K562 (cell line): ENCODE measurements around the gene LOC128125822.

Source experiments
- ATAC-seq: fragments of 200-7000 bp; cut with Tn5 transposase; 3 replicates; pipeline ENCODE4 v1.9.1; 2020; ENCODE audit warnings: moderate library complexity
- BruUV-seq: library from RNA; stranded (reverse); fragments of 400-500 nt; replicated peaks from 2 replicates; lab custom pipeline; 2021; lab: Mats Ljungman, UMichigan
- CTCF ChIA-PET: fragments of 300-600 bp; formaldehyde crosslinking; extraction: SDS; loops from one replicate; lab custom pipeline; 2021; ENCODE audit warnings: low intra/inter-chr PET ratio; lab: Yijun Ruan, JAX
- POLR2A ChIA-PET: fragments of 300-600, 350-650 bp; sonication (Branson Sonifier 250); formaldehyde crosslinking; extraction: SDS; loops from one replicate; lab custom pipeline; 2021; ENCODE audit warnings: antibody characterized with exemption, inconsistent platforms; lab: Yijun Ruan, JAX
- DNase-seq, 4 experiments: peaks; one replicate each; pipeline versions ENCODE4 v3.0.0 to v3.0.0-alpha.2; 2011 to 2018; ENCODE audit warnings: low spot score in 3 of 4, mixed read lengths in 3 of 4; ENCODE audit errors: extremely low read depth in 1 of 4
- FAIRE-seq: peaks from 2 replicates; lab custom pipeline; 2011; peaks lifted over from hg19 to GRCh38; lab: Jason Lieb, UNC
- H2AFZ ChIP-seq: 2 replicates; pipeline ENCODE4 v1.6.0; 2011; ENCODE audit warnings: low read depth, low read length, control low read depth, inconsistent platforms
- H3K27ac ChIP-seq: fragments of 200-600 bp; 3 replicates; pipeline ENCODE4 v1.8.0; 2011; ENCODE audit warnings: low read depth, mild to moderate bottlenecking, control low read depth, inconsistent platforms, low read length, moderate library complexity, mixed read lengths; ENCODE audit errors: extremely low read depth
- H3K27me3 ChIP-seq, 2 experiments: fragments of 300-600 bp in 1 of 2; 2 replicates in 1 of 2; 3 replicates in 1 of 2; pipeline versions ENCODE4 v1.6.0 to v1.8.0; 2011; ENCODE audit warnings: inconsistent platforms in 2 of 2, low read length in 2 of 2, mild to moderate bottlenecking in 1 of 2, mixed read lengths in 1 of 2, moderate library complexity in 1 of 2; ENCODE audit not compliant: control insufficient read depth in 2 of 2, insufficient read depth in 2 of 2
- H3K36me3 ChIP-seq: fragments of 300-600 bp; 3 replicates; pipeline ENCODE4 v1.8.0; 2011; ENCODE audit warnings: mild to moderate bottlenecking, low read length, inconsistent platforms; ENCODE audit not compliant: control insufficient read depth, insufficient read depth
- H3K4me1 ChIP-seq, 2 experiments: fragments of 200-600 bp in 1 of 2; replicated peaks in 1 of 2; 2 replicates in 1 of 2; 3 replicates in 1 of 2; pipeline versions ENCODE4 v1.5.1 to v1.8.0; 2011; ENCODE audit warnings: inconsistent platforms in 2 of 2, low read length in 2 of 2, mild to moderate bottlenecking in 1 of 2, mixed read lengths in 1 of 2, moderate library complexity in 1 of 2; ENCODE audit not compliant: control insufficient read depth in 2 of 2, insufficient read depth in 2 of 2
- H3K4me2 ChIP-seq: 2 replicates; pipeline ENCODE4 v1.6.1; 2011; ENCODE audit warnings: low read length, control low read depth, inconsistent platforms, mixed read lengths; ENCODE audit not compliant: insufficient read depth
- H3K4me3 ChIP-seq: fragments of 200-600 bp; sonication (generic), shearing (Covaris generic); 2 replicates; pipeline ENCODE4 v1.5.1; 2016; ENCODE audit warnings: control low read depth, inconsistent platforms
- H3K79me2 ChIP-seq: fragments of 200-600 bp; 3 replicates; pipeline ENCODE4 v1.8.0; 2011; ENCODE audit warnings: low read length, inconsistent platforms; ENCODE audit not compliant: control insufficient read depth, insufficient read depth
- H3K9ac ChIP-seq, 2 experiments: 2 replicates each; pipeline versions ENCODE4 v1.6.0 to v1.6.1; 2011; ENCODE audit warnings: low read depth in 2 of 2, low read length in 2 of 2, control low read depth in 1 of 2, inconsistent platforms in 1 of 2, mild to moderate bottlenecking in 1 of 2, mixed read lengths in 1 of 2; ENCODE audit not compliant: insufficient read depth in 1 of 2
- H3K9me1 ChIP-seq: one replicate; pipeline ENCODE4 v1.6.0; 2011; ENCODE audit warnings: inconsistent platforms, mild to moderate bottlenecking, low read length, moderate library complexity; ENCODE audit not compliant: control insufficient read depth, insufficient read depth
- H3K9me3 ChIP-seq: replicated peaks from 2 replicates; pipeline ENCODE4 v1.5.1; 2011; ENCODE audit warnings: low read depth, low read length, inconsistent platforms; ENCODE audit not compliant: control insufficient read depth, insufficient read depth
- H4K20me1 ChIP-seq: replicated peaks from 2 replicates; pipeline ENCODE4 v1.6.1; 2011; ENCODE audit warnings: low read length, inconsistent platforms, mixed read lengths; ENCODE audit not compliant: control insufficient read depth, insufficient read depth
- CEBPB ChIP-seq: fragments of 450-650 bp; IDR thresholded peaks from 2 replicates; pipeline ENCODE4 v1.6.1; 2016; ENCODE audit warnings: missing genetic modification characterization, missing compliant biosample characterization
- ETS2 ChIP-seq: IDR thresholded peaks from 2 replicates; pipeline ENCODE4 v1.6.1; 2016; ENCODE audit warnings: borderline replicate concordance, missing genetic modification characterization, mild to moderate bottlenecking, moderate library complexity, missing compliant biosample characterization; ENCODE audit not compliant: poor library complexity, severe bottlenecking
- FOXA3 ChIP-seq, 2 experiments: fragments of 450-650 bp in 1 of 2; sonication (generic) in 1 of 2; formaldehyde crosslinking; IDR thresholded peaks in 1 of 2; conservative IDR thresholded peaks in 1 of 2; 2 replicates each; pipeline versions ENCODE4 v1.4.0 to v1.8.0; 2020 to 2022; ENCODE audit warnings: mild to moderate bottlenecking in 2 of 2, missing genetic modification reagents in 1 of 2
- GATA2 ChIP-seq: sonication (generic); formaldehyde crosslinking; IDR thresholded peaks from 2 replicates; pipeline ENCODE4 v1.4.0; 2020; ENCODE audit warnings: mild to moderate bottlenecking, missing genetic modification reagents
- HNRNPLL ChIP-seq: fragments of 200-400 bp; formaldehyde crosslinking; IDR thresholded peaks from 2 replicates; pipeline ENCODE4 v1.6.1; 2017; ENCODE audit warnings: low read length, low read depth, mild to moderate bottlenecking; ENCODE audit not compliant: poor library complexity, severe bottlenecking
- JUN ChIP-seq, 2 experiments: sonication (generic) in 1 of 2; formaldehyde crosslinking in 1 of 2; IDR thresholded peaks; 2 replicates each; pipeline versions ENCODE4 v1.6.1 to v1.8.0; 2012 to 2022; ENCODE audit warnings: borderline replicate concordance in 2 of 2, mild to moderate bottlenecking in 2 of 2, improper control_type of control experiment in 1 of 2, low read depth in 1 of 2, low read length in 1 of 2, missing genetic modification reagents in 1 of 2
- PRPF4 ChIP-seq: fragments of 200-400 bp; formaldehyde crosslinking; IDR thresholded peaks from one replicate; pipeline ENCODE4 v1.6.1; 2017; ENCODE audit warnings: low read length, low read depth, mild to moderate bottlenecking; ENCODE audit not compliant: insufficient read depth, poor library complexity, severe bottlenecking
- PYGO2 ChIP-seq: fragments of 450-650 bp; IDR thresholded peaks from 2 replicates; pipeline ENCODE4 v1.6.1; 2016; ENCODE audit warnings: mild to moderate bottlenecking, missing genetic modification characterization, moderate library complexity, missing compliant biosample characterization
- RBFOX2 ChIP-seq: fragments of 200-400 bp; formaldehyde crosslinking; IDR thresholded peaks from 2 replicates; pipeline ENCODE4 v1.6.1; 2017; ENCODE audit warnings: low read depth, mild to moderate bottlenecking, low read length, moderate library complexity
- SRSF3 ChIP-seq: fragments of 200-400 bp; formaldehyde crosslinking; IDR thresholded peaks from 2 replicates; pipeline ENCODE4 v1.6.1; 2016; ENCODE audit warnings: mild to moderate bottlenecking, low read length, moderate library complexity; ENCODE audit not compliant: insufficient read depth
- TGIF2 ChIP-seq: sonication (generic); formaldehyde crosslinking; IDR thresholded peaks from 2 replicates; pipeline ENCODE4 v1.8.1; 2022; ENCODE audit warnings: mild to moderate bottlenecking, missing genetic modification reagents, moderate library complexity
- XRCC4 ChIP-seq: IDR thresholded peaks from one replicate; pipeline ENCODE4 v1.6.1; 2011; ENCODE audit not compliant: insufficient read depth, insufficient read length; ENCODE audit errors: extremely low read depth
- ZBTB7A ChIP-seq: IDR thresholded peaks from 2 replicates; pipeline ENCODE4 v1.6.1; 2011; ENCODE audit warnings: low read depth, mild to moderate bottlenecking, low read length, moderate library complexity, borderline replicate concordance; ENCODE audit not compliant: control insufficient read depth
- ZFX ChIP-seq: sonication (generic); formaldehyde crosslinking; IDR thresholded peaks from 2 replicates; pipeline ENCODE4 v1.8.0; 2022; ENCODE audit warnings: mild to moderate bottlenecking, missing genetic modification reagents, moderate library complexity
- ZNF830 ChIP-seq: fragments of 250-450 bp; sonication (Bioruptor Pico); IDR thresholded peaks from 2 replicates; pipeline ENCODE4 v1.5.0; 2021; ENCODE audit warnings: mild to moderate bottlenecking
- WGBS: fragments of 100-300 bp; shearing (Covaris generic); methylation state at CpG from one replicate; pipeline ENCODE4 v1.1.6; 2016; ENCODE audit warnings: low coverage, mixed read lengths; ENCODE audit not compliant: insufficient coverage; ENCODE audit errors: missing lambda C conversion rate; 5-methylcytosine and 5-hydroxymethylcytosine counted together
- in situ Hi-C: fragments of 300-500 bp; cut with MboI; formaldehyde crosslinking; loops from 4 replicates; pipeline ENCODE4 v1.15.0; 2018; ENCODE audit warnings: inconsistent platforms, mixed read lengths
- intact Hi-C: fragments of 100-400 bp; cut with micrococcal nuclease; formaldehyde crosslinking; loops from 2 replicates; pipeline ENCODE4 v1.14.2; 2022
- TF ChIP-seq, protein P1 (sequence below): sonication (generic); formaldehyde crosslinking; IDR thresholded peaks from 2 replicates; pipeline ENCODE4 v1.8.0; 2022; ENCODE audit warnings: missing genetic modification reagents, mild to moderate bottlenecking, borderline replicate concordance
- TF ChIP-seq, protein P2 (sequence below): fragments of 250-450 bp; sonication (Bioruptor Pico); IDR thresholded peaks from 2 replicates; pipeline ENCODE4 v1.4.0; 2020; ENCODE audit warnings: mild to moderate bottlenecking, moderate library complexity

The LOC128125822 gene

GRCh38 chr6:63572747-63573075, 431 bp downstream of the LOC128125822 start:
- no peaks in the 10 kb centered on the region for H3K27me3 ChIP-seq
- peaks cover 9% of the 10 kb centered on the region; the same call in 1 of the 2 replicates for H4K20me1 ChIP-seq
- FAIRE-seq = no peak
- BruUV-seq = no TSS peak
- peak; percentile 20 for ATAC-seq
- peak overlapping the region; percentile 89 to 97 for H3K9ac ChIP-seq
- peak overlapping the region; percentile 94 for H3K4me3 ChIP-seq
- peak overlapping the region; percentile 95; the same call in 1 of the 2 replicates for H3K4me2 ChIP-seq
- intact Hi-C loops (loop anchor here (2.0 to 10.0 kb wide), 2 partner anchors 64 to 128 kb away; no protein-coding TSS in a partner anchor), in situ Hi-C loops (no loop called here)
- CTCF ChIA-PET = no interaction called here
- WGBS = 0% methylated on average over 25 of the region's 42 CpGs
- no peaks in the 10 kb centered on the region for H3K9me3 ChIP-seq
- peak overlapping the region; percentile 76 for H2AFZ ChIP-seq
- H3K9me1 ChIP-seq = no peaks in the 10 kb centered on the region
- DNase-seq = peak in 3 of 4 experiments; percentile 36 to 65 (median 58)
- POLR2A ChIA-PET = interaction anchor here (1.3 to 1.9 kb wide), 2 partner anchors 8 to 11 kb away, joined by 5 to 8 read pairs; no protein-coding TSS in a partner anchor
- H3K4me1 ChIP-seq = peaks cover 7 to 11% of the 10 kb centered on the region in 2 experiments; a peak in 3 of 5 replicates
- peak overlapping the region; percentile 97 for H3K27ac ChIP-seq
- H3K79me2 ChIP-seq = peaks cover 57% of the 10 kb centered on the region
- peaks cover 19% of the 10 kb centered on the region for H3K36me3 ChIP-seq
- TF ChIP-seq, protein P1, sequence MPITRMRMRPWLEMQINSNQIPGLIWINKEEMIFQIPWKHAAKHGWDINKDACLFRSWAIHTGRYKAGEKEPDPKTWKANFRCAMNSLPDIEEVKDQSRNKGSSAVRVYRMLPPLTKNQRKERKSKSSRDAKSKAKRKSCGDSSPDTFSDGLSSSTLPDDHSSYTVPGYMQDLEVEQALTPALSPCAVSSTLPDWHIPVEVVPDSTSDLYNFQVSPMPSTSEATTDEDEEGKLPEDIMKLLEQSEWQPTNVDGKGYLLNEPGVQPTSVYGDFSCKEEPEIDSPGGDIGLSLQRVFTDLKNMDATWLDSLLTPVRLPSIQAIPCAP (CRISPR knock-in tag) = no peak
- TF ChIP-seq PYGO2 (tag) (no peak), RBFOX2 (peak; percentile 91), ZFX (CRISPR knock-in tag) (no peak; the same call in none of the 2 replicates), XRCC4 (no peak), ZNF830 (CRISPR knock-in tag) (0 out of 2 replicates have a peak, but pooled peaks have one; percentile 33), HNRNPLL (peak; percentile 22), GATA2 (no peak), JUN (IDR thresholded peaks at IDR 0.05; ENCODE audit: borderline replicate concordance, low read depth, low read length) (no peak), JUN (CRISPR knock-in tag; IDR thresholded peaks at IDR 0.05; ENCODE audit: borderline replicate concordance) (peak; percentile 14; the same call in 1 of the 2 replicates), PRPF4 (peak; percentile 90), TGIF2 (CRISPR knock-in tag) (peak; percentile 31; the same call in 1 of the 2 replicates), FOXA3 (CRISPR knock-in tag; conservative IDR thresholded peaks at IDR 0.05 in 1 of 2, IDR thresholded peaks at IDR 0.05 in 1 of 2) (no peak), ETS2 (tag) (no peak), ZBTB7A (peak; percentile 15; the same call in 1 of the 2 replicates), SRSF3 (0 out of 2 replicates have a peak, but pooled peaks have one; percentile 67), CEBPB (tag) (no peak)
- TF ChIP-seq, protein P2, sequence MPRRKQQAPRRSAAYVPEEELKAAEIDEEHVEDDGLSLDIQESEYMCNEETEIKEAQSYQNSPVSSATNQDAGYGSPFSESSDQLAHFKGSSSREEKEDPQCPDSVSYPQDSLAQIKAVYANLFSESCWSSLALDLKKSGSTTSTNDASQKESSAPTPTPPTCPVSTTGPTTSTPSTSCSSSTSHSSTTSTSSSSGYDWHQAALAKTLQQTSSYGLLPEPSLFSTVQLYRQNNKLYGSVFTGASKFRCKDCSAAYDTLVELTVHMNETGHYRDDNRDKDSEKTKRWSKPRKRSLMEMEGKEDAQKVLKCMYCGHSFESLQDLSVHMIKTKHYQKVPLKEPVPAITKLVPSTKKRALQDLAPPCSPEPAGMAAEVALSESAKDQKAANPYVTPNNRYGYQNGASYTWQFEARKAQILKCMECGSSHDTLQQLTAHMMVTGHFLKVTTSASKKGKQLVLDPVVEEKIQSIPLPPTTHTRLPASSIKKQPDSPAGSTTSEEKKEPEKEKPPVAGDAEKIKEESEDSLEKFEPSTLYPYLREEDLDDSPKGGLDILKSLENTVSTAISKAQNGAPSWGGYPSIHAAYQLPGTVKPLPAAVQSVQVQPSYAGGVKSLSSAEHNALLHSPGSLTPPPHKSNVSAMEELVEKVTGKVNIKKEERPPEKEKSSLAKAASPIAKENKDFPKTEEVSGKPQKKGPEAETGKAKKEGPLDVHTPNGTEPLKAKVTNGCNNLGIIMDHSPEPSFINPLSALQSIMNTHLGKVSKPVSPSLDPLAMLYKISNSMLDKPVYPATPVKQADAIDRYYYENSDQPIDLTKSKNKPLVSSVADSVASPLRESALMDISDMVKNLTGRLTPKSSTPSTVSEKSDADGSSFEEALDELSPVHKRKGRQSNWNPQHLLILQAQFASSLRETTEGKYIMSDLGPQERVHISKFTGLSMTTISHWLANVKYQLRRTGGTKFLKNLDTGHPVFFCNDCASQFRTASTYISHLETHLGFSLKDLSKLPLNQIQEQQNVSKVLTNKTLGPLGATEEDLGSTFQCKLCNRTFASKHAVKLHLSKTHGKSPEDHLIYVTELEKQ = no peak
